HG03175 (cell line): ENCODE results near the gene TECR.
"Not testable (repeated sequence)": the region's sequence is repeated elsewhere in the genome, so short reads cannot be mapped to it uniquely, and the experiment has no call there.

Experiments used
- ATAC-seq: cut with Tn5 transposase; IDR thresholded peaks from one replicate; pipeline ENCODE4 v1.9.1; 2021; ENCODE audit warnings: mild to moderate bottlenecking, moderate library complexity; ENCODE audit not compliant: unreplicated experiment

The TECR gene

DNA sequence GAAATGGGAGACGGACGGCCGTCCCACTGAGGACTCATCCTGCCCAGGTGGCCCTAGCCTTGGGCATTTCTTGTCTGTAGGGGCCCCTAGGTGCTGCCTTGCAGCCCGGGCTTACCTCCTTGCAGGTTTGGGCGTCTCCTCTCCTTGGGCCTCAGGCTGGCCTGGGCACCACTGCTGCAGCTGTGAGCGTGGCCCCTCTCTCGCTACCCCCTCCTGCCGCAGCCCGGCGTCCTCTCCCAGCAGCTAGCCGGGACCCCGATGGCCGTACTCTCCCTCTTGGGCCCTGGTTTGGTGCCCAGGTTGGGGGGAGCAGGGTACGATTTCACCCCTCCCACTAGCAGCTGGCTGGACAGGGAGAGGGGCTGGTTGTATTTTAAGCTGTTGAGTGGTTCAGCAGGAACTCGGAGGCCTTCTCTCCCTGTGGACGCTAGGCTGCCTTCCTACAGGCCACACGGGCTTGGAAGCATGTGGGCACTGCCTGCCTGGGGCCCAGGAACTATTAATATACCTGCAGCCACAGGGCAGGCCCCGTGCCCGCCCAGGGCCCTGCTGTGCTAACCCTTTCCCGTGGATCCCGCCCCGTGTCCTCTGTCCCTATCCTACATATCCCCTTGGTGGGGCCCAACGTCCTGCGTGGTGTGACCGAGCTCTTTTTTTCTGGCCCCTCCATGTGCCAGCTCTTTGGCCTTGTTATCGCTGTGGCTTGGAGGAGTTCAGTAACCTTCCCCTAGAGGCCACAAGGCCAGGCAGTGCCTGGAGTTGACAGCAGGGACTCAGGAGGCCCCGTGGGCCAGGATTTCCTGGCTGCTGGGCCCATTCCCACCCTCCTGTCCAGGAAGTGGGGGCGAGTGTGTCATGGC lies 30.8 kb downstream of the TECR start:
- no peak for ATAC-seq

DNA sequence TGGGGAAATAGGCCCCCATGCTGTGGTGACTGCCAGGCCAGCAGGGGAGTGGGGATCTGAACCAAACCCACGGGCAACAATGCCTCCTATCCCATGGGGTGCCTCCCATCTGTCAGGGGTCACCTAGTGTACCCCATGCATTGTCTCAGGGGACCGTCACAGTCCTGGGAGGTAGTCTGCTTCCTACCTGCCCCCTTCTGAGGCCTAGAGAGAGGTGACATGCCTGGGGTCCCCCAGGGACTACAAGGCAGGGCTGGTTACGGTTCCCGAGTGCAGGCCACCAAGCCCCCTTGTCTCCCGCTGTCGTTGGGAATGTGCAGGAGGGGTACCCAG lies 31.3 kb downstream of the TECR start:
- no peak for ATAC-seq

DNA sequence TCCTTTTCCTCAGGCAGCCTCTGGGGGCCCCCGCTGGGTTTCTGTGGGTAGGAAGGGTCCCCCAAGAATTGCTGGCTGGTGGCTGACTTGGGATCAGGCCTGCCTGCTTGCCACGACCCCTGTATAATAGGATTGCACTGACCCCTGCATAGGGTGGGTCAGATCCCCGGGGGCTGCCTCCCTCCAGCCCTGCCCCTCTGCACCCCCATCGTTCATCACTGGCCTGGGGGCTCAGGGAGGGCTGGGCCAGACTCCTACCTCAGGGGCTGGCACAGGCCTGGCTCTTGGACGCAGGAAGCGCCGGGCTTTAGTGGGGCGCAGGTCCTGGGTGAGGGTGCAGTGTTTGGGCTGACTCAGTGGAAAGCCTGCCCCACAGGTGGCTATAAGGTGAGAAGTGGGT lies 31.9 kb downstream of the TECR start:
- no peak for ATAC-seq

DNA sequence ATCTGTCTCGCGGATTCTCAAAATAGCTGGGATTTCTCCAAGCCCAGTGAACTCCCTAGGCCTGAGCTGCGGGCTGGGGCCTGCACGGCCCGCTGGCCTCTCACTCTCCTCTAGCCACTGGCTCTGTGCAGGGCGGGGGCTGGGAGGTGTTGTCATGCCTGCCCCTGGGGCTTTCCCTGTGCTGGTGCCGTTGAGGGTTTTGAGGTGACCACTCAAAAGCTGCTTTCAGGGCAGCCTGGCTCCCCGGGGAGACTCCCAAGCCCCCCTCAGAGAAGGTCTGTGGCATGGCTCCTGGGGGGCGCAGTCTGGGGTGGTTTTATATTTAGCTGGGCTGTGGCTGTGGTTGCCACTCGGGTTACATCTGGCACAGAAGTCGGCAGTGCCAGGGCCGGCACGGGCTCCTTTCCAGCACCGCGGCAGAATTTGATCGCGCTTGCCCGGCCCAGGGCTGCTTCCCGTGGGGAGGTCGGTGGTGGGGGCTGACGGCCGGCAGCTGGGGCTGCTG lies 32.5 kb downstream of the TECR start:
- ATAC-seq: no peak

DNA sequence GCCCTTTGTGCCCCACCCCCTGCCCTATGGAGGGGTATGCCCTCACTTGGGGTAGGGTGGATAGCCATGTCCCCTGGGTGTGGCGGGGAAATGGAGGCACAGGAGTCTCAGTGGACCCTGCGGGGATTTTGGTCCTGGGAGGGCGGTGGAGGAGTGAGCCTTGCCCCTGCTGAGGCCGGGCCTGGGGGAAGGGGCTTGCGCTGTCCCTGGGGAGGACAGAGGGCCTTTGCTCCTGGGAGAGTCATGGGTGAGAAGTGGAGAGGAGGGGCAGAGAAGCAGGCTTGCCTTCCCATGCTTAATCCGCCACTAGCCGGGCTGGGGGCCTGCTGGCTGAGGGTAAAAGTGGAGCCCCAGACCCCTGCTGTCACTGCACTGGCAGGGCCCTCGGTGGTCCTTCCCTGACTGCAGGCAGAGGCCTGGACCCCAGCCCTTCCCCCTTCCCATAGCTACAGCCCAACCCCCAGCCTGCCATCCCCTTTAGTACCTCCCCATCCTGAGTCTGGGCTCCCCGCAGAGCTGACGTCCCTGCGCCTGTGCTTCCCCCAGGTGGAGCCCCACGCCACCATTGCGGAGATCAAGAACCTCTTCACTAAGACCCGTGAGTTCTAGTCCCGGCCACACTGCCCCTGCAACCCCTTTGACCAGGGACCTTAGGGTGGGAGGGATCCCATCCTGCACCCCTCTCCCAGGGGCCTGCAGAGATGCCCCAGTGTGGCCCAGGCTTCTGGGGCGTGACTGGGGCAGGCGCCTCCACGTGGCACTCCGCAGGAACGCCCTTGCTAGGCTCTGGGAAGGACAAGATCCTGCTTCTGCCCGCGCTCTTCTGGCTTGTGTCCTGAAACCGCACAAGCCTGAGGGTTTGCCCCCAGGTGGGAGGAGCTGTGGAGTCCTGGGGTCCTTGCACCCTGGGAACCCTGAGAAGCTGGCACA lies 33.5 kb downstream of the TECR start:
- ATAC-seq: no peak

DNA sequence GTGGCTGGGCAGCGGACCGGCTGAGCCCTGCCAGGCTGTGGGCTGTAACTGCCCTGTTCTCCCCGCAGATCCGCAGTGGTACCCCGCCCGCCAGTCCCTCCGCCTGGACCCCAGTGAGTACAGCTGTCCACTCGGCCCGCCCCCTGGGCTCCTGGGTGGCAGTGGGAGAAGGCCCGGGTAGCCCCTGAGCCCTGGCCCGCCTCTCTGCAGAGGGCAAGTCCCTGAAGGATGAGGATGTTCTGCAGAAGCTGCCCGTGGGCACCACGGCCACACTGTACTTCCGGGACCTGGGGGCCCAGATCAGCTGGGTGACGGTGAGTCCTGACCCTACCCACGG lies 34.2 kb downstream of the TECR start:
- no peak for ATAC-seq

DNA sequence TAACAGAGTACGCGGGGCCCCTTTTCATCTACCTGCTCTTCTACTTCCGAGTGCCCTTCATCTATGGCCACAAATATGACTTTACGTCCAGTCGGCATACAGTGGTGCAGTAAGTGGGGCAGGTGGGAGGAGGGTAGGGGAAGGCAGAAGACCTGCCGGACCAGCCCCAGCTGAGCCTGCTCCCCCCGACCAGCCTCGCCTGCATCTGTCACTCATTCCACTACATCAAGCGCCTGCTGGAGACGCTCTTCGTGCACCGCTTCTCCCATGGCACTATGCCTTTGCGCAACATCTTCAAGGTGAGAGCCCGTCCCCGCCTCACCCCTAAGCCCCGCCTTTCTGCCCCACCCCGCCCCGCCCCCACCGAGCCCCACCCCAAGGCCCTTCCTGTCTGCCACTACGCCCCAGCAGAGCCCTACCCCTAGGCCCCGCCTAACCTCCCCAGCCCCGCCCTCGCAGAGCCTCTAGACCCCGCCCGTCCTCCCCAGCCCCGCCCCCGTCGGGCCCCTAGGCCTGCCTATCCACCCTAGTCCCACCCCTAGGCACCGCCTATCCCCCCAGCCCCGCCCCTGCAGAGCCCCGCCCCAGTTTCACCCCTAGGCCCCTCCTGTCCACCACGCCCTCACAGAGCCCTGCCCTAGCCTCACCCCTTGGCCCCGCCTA lies 34.7 kb downstream of the TECR start:
- no peak for ATAC-seq

DNA sequence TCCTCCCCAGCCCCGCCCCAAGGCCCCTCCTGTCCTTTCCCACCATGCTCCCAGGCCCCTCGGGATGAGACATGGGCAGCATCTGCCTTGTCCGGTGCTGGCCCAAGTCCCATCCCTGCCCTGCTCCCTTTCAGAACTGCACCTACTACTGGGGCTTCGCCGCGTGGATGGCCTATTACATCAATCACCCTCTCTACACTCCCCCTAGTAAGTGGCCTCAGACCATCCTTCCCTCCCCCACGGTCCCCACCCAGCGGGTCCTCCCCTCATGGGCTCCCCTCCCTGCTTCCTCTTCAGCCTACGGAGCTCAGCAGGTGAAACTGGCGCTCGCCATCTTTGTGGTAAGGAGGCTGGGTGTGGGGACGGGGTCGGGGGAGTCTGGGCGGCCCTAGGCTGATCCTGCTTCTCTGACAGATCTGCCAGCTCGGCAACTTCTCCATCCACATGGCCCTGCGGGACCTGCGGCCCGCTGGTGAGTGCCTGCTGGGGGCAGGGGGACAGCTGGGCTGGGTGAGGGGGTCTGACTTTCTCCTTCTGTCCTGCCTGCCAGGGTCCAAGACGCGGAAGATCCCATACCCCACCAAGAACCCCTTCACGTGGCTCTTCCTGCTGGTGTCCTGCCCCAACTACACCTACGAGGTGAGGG lies 35.4 kb downstream of the TECR start:
- not testable (repeated sequence) for ATAC-seq

DNA sequence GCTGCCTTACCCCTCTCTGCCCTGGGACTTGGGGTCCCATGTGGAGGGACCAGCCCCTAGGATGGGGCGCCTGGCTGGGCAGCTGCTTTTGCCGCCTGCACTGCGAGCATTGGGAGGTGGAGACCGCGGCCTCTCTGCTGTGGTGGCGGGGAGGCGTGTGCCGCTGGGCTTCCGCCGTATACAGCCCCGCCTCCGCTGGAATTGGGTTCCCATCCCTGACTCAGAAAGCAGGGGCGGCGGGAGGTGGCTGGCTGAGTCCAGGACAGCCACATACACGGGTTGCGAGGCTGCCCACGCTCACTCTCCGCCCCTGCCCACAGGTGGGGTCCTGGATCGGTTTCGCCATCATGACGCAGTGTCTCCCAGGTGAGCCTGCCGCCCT lies 35.9 kb downstream of the TECR start:
- no peak for ATAC-seq

DNA sequence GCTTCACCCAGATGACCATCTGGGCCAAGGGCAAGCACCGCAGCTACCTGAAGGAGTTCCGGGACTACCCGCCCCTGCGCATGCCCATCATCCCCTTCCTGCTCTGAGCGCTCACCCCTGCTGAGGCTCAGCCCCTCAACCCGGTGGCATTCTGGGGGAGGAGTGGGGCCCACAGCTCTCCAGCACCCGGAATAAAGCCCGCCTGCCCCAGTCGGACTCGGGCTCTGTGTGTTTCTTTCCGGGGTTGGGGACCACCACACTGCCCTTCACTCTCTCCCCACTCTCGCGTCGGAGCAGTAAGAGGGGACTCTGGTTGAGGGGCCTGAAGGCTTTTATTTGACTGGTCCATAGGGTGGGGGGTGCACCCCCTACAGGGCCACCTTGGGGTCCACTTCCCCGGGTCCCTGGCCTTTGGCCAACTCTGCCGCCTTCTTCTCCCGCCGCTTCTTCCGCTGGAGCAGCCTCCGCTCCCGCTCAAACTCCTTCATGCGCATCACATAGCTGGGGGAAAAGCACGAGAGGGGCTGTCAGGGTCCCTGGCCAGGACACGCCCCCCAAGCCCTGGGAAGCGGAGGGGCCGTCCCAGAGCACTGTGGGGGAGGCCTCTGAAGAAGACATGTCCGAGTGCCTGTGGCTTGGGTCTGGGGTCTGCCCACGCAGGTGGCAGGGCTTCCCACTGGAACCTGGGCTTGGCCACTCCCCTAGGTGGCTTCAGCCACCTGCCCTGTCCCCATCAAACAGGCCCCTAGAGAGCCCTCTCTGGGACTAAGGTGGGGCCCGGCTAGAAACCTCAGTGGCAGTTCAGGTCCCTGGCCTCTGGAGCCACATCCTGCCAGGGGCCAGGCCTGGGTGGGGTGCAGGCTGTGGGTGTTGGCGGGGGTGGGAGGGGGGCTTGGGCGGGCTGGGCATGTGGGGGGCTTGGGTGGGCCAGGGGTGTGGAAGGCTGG lies 36.6 kb downstream of the TECR start:
- no peak for ATAC-seq

DNA sequence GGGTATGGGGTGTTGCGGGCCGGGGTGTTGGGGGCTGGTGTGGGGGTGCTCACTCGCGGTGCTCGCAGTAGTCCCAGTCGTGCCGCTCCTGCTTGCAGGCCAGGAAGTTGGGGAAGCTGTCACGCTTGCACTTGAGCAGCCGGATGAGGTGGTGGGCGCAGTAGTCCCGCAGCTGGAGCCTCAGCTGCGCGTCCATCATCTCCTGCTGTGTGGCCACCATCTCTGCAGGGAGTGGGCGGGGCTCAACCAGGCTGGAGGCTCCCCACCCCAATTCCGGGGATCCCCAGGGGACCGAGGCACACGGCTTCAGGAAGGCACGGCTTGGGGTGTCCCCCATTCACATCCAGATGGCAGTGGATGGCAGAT lies 37.3 kb downstream of the TECR start:
- no peak for ATAC-seq

DNA sequence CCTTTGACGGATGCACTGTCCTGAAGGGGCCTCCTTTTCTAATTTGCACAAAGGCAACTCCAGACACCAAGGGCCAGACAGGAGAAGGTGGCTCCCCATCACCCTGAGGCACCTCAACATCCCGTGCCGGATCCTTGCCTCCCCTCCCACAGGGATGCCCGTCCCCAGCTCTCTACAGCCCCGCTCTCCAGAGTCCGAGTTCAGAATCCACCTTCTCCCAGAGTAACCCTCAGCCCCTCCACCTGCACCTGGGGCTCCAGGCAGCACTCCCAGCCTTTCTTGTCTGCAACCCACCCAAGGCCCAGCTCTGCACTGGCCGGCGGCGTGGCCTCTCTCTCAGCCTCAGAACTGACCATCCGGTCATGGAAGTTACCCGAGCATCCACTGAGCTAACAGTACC lies 37.7 kb downstream of the TECR start:
- ATAC-seq: no peak

DNA sequence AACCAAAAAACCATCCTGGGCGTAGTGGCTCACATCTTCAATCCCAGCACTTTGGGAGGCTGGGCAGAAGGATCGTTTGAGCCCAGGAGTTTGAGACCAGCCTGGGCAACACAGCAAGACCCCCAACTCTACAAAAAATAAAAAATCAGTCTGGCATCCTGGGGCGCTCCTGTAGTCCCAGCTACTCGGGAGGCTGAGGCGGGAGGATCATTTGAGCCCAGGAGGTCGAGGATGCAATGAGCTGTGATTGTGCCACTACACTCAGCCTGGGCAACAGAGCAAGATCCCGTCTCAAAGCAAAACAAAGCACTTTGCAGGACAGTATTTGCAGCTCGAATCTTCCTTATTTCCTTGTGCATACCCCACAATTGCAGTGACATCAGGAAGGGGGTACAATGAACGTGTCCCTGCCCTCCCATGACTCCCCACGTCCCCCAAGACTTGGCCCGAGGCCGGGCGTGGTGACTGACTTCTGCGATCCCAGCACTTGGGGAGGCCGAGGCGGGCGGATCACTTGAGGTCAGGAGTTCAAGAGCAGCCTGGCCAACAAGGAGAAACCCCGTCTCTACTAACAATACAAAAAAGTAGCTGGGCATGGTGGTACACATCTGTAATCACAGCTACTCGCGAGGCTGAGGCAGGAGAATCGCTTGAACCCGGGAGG lies 41.6 kb downstream of the TECR start:
- ATAC-seq: no peak

DNA sequence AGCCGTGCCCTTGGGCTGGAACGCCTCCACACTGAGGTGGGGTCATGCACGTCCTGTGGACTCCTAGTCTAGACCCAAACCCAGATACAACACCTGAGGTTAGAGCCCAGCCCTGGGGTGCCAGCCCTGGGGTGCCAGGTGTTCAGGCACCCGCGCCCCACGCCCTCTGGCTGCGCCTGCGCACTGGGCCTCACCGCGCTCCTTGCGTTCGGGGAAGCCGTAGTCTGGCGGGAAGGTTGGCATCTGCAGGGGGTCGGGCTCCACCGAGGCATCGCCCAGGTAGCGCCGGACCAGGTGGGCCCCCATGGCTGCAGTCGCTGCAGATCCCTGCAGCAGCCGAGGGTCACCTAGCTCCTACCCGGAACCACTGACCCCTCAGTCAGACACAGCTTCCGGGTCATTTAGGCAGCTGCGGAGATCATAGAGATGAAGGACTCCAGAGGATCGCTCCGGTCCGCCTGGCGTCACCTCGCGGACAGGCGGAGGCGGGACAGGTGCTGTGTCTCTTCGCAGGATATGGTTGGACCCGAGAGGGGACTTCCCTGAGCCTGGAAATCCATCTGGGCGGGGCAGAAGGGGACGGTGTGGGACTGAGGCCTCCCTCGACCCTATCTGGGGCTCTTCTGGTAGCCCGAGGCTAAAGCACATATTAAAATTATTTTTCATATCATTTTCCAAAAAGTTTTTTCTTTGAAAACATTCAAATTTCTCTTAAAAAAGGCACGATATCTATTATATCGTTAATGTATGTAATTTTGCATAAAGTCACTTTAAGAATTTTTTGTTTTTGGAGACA lies 42.5 kb downstream of the TECR start, which contains the start of gene NDUFB7:
NDUFB7 (minus strand) TSS at position 372 of the 796 bp plus-strand sequence; CDS start at position 306, 66 bp downstream.
- peak; percentile 89 for ATAC-seq

DNA sequence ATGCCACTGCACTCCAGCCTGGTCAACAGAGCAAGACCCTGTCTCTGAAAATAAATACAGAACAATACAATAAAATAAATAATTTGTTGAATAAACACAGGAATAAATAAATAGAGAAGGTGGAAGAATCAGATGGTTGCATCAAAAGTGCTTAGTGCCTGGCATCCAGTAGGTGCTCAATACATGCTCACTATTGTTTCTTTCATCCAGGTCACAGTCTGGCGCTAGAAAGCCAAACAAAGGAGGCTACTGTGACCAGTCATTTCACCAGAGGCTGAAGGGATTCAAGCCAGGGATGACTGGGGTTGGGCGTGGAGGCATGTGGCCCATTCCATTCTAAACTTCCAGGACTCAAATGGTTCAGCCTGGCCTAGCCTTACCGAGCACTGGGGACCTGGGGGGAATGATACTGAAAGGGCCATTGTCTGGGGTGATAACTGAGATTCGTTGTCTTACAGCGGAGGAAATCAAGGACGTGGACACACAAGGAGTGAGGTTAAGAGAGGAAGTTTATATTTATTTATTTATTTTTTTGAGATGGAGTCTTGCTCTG lies 46.1 kb downstream of the TECR start:
- ATAC-seq: no peak

DNA sequence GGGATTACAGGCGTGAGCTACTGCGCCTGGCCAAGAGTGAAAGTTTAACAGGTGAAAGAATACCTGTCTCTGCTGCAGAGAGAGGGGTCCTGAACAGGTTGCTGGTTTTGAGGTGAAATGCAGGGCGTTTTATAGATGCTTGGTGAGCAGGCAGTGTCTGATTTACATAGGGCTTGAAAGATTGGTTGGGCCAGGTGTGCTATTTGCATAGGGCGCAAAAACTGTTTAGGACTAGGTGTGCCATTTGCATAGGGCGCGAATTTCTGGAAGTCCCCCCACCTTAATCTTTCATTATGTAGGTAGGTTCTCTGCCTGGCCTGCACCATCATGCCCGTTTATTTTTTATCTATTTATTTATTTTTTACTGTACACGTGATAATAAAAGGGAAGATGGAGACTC lies 47.0 kb downstream of the TECR start:
- ATAC-seq: no peak

DNA sequence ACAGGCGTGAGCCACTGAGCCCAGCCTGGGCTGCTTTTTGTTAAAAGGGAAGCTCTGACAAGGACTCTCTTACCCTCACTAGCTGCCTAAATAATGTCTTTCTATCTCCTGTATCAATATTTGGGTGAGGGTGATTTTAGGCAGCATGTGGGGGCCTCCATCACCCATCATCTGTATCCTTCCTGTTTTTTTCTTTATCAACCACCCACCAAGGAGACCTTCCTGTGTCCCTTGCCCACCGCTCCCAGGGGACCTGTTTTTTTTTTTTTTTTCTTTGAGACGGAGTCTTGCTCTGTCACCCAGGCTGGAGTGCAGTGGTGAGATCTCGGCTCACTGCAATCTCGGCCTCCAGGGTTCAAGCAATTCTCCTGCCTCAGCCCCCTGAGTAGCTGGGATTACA lies 47.9 kb downstream of the TECR start:
- no peak for ATAC-seq

DNA sequence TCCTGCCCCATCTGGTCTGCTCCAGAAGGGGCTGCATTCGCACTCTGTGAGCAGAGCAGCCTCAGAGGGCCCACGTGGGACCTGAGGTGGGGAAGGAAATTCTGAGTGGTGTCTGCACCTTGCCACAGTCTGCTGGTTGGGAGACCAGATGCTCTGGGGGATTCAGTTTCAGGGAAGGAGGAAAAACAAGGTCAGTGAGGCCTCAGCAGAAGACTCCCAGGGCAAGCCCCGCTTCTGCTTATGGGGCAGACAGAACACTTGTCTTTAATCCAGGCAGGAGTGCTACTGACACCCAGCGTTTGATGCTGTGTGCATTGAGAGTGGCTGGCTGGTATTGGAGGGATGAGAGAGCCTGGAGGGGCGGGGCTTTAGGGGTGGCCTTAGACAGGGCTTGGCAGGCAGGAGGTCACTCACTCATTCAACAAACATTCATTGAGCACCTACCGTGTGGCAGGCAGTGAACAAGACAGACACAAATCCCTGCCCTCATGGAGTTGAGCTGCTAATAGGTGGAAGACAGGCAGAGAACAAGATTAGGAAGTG lies 48.6 kb downstream of the TECR start:
- ATAC-seq: no peak
